Endothelial cell of umbilical vein (primary cell): ENCODE measurements around the gene DOP1A.
"Not testable (repeated sequence)": the region's sequence is repeated elsewhere in the genome, so short reads cannot be mapped to it uniquely, and the experiment has no call there.

ENCODE experiments used
- CTCF ChIP-seq, 2 donors: IDR thresholded peaks; 1 replicate in 1 of 2; 2 replicates in 1 of 2; pipeline ENCODE4 v1.5.1; 2011; ENCODE audit warnings: low read length in 2 of 2, mild to moderate bottlenecking in 2 of 2, moderate library complexity in 2 of 2, control low read depth in 1 of 2, inconsistent platforms in 1 of 2, low read depth in 1 of 2; ENCODE audit not compliant: insufficient read depth in 1 of 2; ENCODE audit errors: extremely low read depth in 1 of 2
- EZH2 ChIP-seq: IDR thresholded peaks from 2 replicates; pipeline ENCODE4 v1.6.1; 2012; ENCODE audit warnings: borderline replicate concordance, low read depth, mild to moderate bottlenecking, moderate library complexity, low read length, inconsistent platforms; ENCODE audit not compliant: severe bottlenecking
- FOS ChIP-seq: IDR thresholded peaks from 2 replicates; pipeline ENCODE4 v1.6.1; 2011; ENCODE audit warnings: mild to moderate bottlenecking, low read length, moderate library complexity, borderline replicate concordance; ENCODE audit not compliant: insufficient read depth
- POLR2A ChIP-seq: IDR thresholded peaks from 2 replicates; pipeline ENCODE4 v1.6.1; 2012; ENCODE audit warnings: low read depth, mild to moderate bottlenecking, control low read depth, low read length
- POLR2AphosphoS5 ChIP-seq: IDR thresholded peaks from 2 replicates; pipeline ENCODE4 v1.6.1; 2012; ENCODE audit warnings: low read depth, mild to moderate bottlenecking, control low read depth, low read length, moderate library complexity; ENCODE audit not compliant: insufficient read depth

GRCh38 chr6:83191974-83192373 lies 124.5 kb downstream of the DOP1A start:
- not testable (repeated sequence) for TF ChIP-seq POLR2A; FOS; CTCF (IDR thresholded peaks at IDR 0.05; ENCODE audit: extremely low read depth in 1 of 2, insufficient read depth in 1 of 2, low read depth in 1 of 2, low read length in 2 of 2); POLR2AphosphoS5; EZH2
